WTC11 (cell line): ENCODE results near the gene GALNT9.

Source experiments
- NR2C2 ChIP-seq: sonication (generic); formaldehyde crosslinking; IDR thresholded peaks from 2 replicates; pipeline ENCODE4 v1.8.0; 2022; ENCODE audit warnings: mild to moderate bottlenecking, missing genetic modification reagents
- SP1 ChIP-seq: sonication (generic); formaldehyde crosslinking; conservative IDR thresholded peaks from 2 replicates; pipeline ENCODE4 v1.8.1; 2022; ENCODE audit warnings: missing genetic modification reagents
- TEAD1 ChIP-seq: sonication (generic); formaldehyde crosslinking; IDR thresholded peaks from 2 replicates; pipeline ENCODE4 v1.8.0; 2022; ENCODE audit warnings: mild to moderate bottlenecking, missing genetic modification reagents
- TF ChIP-seq, protein P1 (sequence below): sonication (generic); formaldehyde crosslinking; IDR thresholded peaks from 2 replicates; pipeline ENCODE4 v1.8.0; 2022; ENCODE audit warnings: mild to moderate bottlenecking, missing genetic modification reagents
- TF ChIP-seq, protein P2 (sequence below): sonication (generic); formaldehyde crosslinking; IDR thresholded peaks from 2 replicates; pipeline ENCODE4 v1.8.1; 2023; ENCODE audit warnings: mild to moderate bottlenecking, missing genetic modification reagents, borderline replicate concordance
- TF ChIP-seq, protein P3 (sequence below): fragments of 200-600 bp; IDR thresholded peaks from 2 replicates; pipeline ENCODE4 v1.8.0; 2022; ENCODE audit warnings: antibody characterized with exemption
- TF ChIP-seq, protein P4 (sequence below): sonication (generic); formaldehyde crosslinking; IDR thresholded peaks from 2 replicates; pipeline ENCODE4 v1.8.1; 2022; ENCODE audit warnings: low read depth, missing genetic modification reagents, borderline replicate concordance
- TF ChIP-seq, protein P5 (sequence below): fragments of 250-450 bp; sonication (Bioruptor Pico); IDR thresholded peaks from 2 replicates; pipeline ENCODE4 v1.9.0; 2021; ENCODE audit warnings: moderate library complexity, mild to moderate bottlenecking, inconsistent platforms, borderline replicate concordance

DNA sequence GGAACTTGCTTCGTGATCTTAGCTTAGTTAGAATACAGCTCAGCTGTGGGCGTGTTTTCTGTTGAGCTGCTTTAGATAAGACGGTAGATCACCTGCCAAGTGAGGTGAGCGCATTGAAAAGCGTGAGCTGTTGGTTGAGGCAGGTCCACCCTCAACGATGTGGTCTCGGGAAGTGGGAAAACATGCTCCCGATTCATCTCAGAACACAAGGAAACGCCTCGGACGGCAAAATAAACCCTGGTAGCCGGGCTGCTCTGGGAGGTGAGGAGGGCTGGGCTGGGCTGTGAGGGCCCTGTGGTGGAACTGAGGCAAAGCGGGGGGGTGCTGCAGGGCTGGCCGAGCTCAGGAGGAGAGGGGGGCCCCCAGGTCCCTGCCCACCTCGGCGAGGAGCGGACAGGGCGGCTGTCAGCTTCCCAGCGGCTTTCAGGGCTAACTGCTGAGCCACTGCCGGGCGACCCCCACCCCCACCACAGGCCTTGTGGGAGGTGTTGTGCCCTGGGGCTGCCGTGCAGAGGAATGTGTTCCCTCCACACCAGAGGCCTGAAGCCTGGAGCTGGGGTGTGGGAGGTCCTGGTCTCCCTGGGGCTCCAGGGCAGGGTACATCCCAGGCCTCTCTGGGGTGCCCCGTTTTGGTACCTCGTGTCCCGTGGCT is 154.4 kb downstream of the GALNT9 start:
- TF ChIP-seq, protein P1, sequence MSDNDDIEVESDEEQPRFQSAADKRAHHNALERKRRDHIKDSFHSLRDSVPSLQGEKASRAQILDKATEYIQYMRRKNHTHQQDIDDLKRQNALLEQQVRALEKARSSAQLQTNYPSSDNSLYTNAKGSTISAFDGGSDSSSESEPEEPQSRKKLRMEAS (CRISPR knock-in tag) = no peak
- TF ChIP-seq, protein P2, sequence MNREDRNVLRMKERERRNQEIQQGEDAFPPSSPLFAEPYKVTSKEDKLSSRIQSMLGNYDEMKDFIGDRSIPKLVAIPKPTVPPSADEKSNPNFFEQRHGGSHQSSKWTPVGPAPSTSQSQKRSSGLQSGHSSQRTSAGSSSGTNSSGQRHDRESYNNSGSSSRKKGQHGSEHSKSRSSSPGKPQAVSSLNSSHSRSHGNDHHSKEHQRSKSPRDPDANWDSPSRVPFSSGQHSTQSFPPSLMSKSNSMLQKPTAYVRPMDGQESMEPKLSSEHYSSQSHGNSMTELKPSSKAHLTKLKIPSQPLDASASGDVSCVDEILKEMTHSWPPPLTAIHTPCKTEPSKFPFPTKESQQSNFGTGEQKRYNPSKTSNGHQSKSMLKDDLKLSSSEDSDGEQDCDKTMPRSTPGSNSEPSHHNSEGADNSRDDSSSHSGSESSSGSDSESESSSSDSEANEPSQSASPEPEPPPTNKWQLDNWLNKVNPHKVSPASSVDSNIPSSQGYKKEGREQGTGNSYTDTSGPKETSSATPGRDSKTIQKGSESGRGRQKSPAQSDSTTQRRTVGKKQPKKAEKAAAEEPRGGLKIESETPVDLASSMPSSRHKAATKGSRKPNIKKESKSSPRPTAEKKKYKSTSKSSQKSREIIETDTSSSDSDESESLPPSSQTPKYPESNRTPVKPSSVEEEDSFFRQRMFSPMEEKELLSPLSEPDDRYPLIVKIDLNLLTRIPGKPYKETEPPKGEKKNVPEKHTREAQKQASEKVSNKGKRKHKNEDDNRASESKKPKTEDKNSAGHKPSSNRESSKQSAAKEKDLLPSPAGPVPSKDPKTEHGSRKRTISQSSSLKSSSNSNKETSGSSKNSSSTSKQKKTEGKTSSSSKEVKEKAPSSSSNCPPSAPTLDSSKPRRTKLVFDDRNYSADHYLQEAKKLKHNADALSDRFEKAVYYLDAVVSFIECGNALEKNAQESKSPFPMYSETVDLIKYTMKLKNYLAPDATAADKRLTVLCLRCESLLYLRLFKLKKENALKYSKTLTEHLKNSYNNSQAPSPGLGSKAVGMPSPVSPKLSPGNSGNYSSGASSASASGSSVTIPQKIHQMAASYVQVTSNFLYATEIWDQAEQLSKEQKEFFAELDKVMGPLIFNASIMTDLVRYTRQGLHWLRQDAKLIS (CRISPR knock-in tag) = no peak
- TF ChIP-seq, protein P3, sequence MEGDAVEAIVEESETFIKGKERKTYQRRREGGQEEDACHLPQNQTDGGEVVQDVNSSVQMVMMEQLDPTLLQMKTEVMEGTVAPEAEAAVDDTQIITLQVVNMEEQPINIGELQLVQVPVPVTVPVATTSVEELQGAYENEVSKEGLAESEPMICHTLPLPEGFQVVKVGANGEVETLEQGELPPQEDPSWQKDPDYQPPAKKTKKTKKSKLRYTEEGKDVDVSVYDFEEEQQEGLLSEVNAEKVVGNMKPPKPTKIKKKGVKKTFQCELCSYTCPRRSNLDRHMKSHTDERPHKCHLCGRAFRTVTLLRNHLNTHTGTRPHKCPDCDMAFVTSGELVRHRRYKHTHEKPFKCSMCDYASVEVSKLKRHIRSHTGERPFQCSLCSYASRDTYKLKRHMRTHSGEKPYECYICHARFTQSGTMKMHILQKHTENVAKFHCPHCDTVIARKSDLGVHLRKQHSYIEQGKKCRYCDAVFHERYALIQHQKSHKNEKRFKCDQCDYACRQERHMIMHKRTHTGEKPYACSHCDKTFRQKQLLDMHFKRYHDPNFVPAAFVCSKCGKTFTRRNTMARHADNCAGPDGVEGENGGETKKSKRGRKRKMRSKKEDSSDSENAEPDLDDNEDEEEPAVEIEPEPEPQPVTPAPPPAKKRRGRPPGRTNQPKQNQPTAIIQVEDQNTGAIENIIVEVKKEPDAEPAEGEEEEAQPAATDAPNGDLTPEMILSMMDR = no peak
- TF ChIP-seq TEAD1 (CRISPR knock-in tag) (no peak), SP1 (CRISPR knock-in tag) (no peak), NR2C2 (CRISPR knock-in tag) (no peak)
- TF ChIP-seq, protein P4, sequence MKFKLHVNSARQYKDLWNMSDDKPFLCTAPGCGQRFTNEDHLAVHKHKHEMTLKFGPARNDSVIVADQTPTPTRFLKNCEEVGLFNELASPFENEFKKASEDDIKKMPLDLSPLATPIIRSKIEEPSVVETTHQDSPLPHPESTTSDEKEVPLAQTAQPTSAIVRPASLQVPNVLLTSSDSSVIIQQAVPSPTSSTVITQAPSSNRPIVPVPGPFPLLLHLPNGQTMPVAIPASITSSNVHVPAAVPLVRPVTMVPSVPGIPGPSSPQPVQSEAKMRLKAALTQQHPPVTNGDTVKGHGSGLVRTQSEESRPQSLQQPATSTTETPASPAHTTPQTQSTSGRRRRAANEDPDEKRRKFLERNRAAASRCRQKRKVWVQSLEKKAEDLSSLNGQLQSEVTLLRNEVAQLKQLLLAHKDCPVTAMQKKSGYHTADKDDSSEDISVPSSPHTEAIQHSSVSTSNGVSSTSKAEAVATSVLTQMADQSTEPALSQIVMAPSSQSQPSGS = no peak
- TF ChIP-seq, protein P5, sequence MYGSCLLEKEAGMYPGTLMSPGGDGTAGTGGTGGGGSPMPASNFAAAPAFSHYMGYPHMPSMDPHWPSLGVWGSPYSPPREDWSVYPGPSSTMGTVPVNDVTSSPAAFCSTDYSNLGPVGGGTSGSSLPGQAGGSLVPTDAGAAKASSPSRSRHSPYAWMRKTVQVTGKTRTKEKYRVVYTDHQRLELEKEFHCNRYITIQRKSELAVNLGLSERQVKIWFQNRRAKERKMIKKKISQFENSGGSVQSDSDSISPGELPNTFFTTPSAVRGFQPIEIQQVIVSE (CRISPR knock-in tag) = no peak
